ENCODE data around the gene AGAP2.

DNA sequence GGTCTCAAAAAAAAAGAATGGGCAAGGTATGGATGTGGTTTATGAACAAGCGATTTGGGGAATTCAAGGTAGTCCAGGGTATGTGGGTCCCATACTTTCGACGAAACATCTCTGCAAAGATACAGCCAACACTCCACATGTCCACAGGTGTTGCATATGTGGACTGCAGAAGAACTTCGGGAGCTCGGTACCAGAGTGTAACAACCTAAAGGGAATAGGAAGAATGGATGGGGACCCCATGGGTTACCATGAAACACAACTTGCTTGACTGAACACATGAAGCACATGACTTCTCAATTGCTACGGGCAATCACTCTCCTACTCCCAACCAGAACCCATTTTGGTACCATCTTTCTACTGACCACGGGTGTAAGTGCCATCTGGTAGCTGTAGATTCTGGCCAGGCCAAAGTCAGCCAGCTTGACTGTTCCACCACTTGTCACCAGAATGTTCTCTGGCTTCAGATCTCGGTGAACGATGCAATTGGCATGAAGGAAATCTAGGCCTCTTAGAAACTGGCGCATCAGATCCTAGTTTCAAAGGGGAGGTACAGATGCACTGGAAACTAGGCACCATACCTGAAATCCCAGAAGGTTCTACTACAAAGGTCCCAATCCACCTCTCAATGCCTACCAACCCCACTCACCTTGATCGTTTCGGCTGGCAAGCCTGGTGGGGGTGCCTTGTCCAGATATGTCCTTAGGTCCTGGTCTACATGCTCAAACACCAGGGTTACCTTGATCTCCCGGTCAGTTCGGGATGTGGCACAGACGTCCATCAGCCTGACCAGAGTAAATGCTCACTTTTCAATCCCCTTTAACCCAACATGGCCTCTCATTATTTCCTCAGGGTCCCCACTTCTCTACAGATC, 12.3 kb upstream of the AGAP2 start:
- TF ChIP-seq, protein P1, sequence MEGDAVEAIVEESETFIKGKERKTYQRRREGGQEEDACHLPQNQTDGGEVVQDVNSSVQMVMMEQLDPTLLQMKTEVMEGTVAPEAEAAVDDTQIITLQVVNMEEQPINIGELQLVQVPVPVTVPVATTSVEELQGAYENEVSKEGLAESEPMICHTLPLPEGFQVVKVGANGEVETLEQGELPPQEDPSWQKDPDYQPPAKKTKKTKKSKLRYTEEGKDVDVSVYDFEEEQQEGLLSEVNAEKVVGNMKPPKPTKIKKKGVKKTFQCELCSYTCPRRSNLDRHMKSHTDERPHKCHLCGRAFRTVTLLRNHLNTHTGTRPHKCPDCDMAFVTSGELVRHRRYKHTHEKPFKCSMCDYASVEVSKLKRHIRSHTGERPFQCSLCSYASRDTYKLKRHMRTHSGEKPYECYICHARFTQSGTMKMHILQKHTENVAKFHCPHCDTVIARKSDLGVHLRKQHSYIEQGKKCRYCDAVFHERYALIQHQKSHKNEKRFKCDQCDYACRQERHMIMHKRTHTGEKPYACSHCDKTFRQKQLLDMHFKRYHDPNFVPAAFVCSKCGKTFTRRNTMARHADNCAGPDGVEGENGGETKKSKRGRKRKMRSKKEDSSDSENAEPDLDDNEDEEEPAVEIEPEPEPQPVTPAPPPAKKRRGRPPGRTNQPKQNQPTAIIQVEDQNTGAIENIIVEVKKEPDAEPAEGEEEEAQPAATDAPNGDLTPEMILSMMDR (IDR thresholded peaks at IDR 0.05), result no peak
- TF ChIP-seq POLR2A (IDR thresholded peaks at IDR 0.05), result no peak
